ENCODE measurements around the gene MCF2L2. TPM values are rescaled to one million over a fixed set of nuclear protein-coding genes. Genes with fewer than 3 reads are reported as not detected.

MCF2L2 gene
- total RNA-seq, 1 donor from 2014 or later: 0.22 TPM

DNA sequence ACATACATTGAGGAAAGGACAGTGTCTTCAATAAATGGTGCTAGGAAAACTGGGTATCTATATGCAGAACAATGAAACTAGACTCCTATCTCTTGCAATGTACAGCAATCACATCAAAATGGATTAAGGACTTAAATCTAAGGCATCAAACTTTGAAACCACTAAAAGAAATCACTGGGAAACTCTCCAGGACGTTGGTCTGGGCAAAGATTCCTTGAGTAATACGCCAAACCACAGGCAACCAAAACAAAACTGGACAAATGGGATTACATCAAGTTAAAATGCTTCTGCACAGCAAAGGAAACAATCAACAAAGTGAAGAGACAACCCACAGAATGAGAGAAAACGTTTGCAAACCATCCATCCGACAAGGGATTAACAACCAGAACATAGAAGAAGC is 280.4 kb downstream of the MCF2L2 start:
- DNase-seq (ENCODE audit: missing footprints): no peak
- no peak for ATAC-seq
- intact Hi-C loops (cut with DNase I): no loop called here

DNA sequence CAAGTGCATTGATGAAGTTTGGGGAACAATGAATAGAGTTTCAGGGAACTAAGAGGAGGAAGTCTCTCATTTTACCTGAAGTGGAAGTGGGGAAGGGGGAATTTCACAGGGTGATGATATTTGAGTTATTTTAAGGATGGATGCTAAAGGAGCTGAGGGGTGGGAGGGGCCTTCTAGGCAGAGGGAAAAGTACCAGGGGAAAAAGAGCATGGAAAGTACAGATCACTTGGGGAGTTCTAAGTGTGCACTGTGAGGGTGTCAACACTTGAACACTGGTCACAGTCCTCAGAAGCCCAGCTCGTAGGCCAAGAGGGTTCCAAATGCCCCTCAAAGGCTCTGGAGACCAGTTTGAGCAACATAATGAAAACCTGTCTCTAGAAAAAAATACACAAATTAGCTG is 284.1 kb downstream of the MCF2L2 start:
- intact Hi-C loops (cut with DNase I): no loop called here
- ATAC-seq: no peak

DNA sequence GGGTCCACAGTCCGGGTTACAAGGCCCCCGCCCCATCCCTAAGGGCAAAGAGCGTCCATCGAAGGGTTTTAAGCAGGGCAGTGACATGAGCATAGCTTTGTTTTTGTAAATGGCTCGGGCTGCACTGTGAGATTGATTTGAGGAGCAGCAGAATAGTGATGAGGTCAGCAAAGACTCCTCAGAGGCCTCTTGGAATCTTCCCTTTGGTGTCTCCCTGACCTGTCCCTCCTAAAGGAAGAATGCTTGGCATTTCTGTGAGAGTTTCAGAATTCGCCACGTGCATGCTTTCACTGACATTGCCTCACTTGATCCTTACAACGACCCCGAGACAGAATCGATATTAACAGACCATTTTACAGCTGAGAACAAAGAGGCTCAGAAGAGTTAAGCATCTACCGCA is 286.2 kb downstream of the MCF2L2 start:
- ATAC-seq (no peak), DNase-seq (ENCODE audit: missing footprints) (no peak)
- intact Hi-C loops (cut with DNase I): no loop called here

More for the DNA sequence above, 284.1 kb downstream of the MCF2L2 start:
- DNase-seq (ENCODE audit: missing footprints): no peak

DNA sequence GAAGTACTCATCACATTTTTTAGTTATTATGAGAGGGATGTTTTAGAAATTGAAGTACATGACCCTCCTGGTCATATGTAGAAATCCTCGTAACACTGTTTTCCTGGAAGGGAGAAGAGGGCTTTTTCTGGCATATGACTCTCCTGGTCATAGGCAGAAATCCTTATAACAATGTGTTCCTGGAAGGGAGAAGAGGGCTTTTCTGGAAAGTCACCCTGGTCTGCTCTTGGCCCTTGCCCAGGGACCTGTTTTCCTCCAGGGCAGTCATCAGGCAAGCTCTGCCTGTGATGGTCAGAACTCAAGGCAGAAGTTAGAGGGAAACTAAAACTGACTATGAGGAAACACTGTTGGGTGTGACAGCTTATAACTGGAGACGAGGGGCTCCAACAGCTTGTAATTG is 293.6 kb downstream of the MCF2L2 start:
- no peak for DNase-seq (ENCODE audit: missing footprints)
- no peak for ATAC-seq
- intact Hi-C loops (cut with DNase I): no loop called here

DNA sequence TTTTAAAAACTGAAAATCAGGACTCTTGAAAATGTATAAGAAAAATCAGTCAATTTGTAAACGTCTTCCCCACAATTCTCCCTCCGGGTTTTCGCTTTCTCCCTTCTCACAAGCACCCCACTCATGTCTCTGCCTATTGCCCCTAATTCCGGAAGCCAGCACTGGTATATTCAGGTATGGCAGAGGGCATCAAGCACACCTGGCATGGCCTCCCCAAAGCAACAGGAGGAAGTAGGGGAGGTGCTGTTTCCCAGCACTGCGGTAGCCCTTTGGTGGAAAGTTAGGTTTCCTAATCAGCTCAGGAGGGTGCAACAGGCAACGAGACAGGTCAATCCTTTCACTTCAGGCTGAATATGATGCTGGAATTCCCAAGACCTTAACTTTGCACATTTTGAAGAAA is 296.0 kb downstream of the MCF2L2 start:
- DNase-seq (ENCODE audit: missing footprints) (no peak), ATAC-seq (no peak)

DNA sequence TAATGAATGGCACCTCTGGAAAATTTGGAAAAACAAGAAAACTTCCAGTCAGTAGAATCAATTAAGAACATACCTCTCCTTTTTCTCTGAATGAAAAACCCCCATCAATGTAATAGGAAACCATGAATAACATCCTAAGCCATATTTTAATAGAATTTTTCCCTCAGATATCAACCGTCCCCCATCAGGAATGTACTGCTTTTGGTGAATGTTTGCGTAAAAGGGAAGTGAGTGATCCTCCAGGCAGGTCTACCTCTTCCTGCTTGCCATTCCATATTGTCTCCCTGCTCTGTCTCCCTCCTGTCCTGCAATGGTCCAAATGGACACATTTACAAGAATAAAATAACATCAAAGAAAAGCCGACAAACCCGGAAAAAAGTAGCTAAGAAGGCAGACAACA is 296.7 kb downstream of the MCF2L2 start:
- ATAC-seq: no peak
- intact Hi-C loops (cut with DNase I): no loop called here
- DNase-seq (ENCODE audit: missing footprints): no peak

More for the DNA sequence above, 296.0 kb downstream of the MCF2L2 start:
- intact Hi-C loops (cut with DNase I): no loop called here

DNA sequence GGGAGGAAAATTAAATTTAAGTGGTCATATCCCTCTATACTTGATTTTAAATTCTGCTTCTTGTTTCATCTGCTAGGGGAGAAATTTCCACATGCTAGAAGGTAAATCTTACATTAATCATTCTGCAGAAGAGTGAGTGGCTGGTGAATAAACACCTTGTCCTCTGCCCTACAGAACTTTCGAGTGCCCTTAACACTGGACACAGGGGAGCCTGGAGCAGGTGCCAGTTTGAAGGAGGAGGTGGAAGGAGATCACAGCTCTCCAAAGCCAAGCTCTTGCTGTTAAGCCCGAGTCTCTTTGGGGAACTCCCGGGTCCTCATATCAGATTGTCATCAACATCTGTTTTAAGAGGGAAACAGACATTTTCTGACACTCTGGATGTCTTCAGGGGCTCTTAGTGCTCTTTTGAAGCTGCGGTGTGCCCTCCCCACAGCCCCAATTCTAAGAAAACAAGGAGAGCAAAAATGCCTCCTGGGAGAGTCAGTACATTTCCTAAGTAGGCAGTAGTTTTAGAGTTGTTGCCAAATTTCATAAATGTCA is 297.2 kb downstream of the MCF2L2 start:
- intact Hi-C loops (cut with DNase I): no loop called here
- DNase-seq (ENCODE audit: missing footprints): no peak
- no peak for ATAC-seq

DNA sequence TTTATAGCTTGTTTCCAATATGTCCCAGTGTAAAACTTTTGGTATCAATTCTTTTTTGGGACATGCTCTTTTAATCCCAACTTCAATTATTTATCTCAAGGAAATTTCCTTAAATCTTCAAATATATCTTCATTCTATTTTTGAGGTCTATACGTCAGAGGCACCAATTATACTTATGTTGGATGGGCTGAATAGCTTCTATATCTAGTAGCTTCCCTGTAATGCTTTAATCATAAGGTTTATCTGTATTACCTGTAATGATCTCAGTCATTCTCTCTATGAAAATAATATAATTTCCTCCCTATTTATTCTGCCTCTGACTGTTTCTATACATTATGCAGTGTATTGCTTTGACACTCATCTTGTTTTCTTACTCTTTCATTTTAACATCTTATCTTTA is 299.2 kb downstream of the MCF2L2 start:
- ATAC-seq (no peak), DNase-seq (ENCODE audit: missing footprints) (no peak)
- intact Hi-C loops (cut with DNase I): no loop called here

DNA sequence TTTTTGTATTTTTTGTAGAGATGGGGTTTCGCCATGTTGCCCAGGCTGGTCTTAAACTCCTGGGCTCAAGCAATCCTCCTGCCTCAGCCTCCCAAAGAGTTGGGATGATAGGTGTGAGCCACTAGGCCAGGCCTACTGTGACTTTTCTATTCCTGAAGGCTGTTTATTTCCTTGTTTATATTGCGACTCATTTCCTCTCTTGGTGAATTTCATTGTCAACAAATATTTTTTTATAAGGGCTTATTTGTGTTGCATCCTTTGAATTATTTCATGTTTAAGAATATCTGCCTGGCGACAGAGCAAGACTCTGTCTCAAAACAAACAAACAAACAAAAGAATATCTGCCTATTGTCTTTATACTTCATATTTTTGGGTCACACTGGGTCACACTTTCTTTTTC is 299.7 kb downstream of the MCF2L2 start:
- no peak for ATAC-seq
- intact Hi-C loops (cut with DNase I): no loop called here

More for the DNA sequence above, 299.7 kb downstream of the MCF2L2 start:
- DNase-seq (ENCODE audit: missing footprints): no peak

Other genes with a start within 250 kb of the MCF2L2 start
- gene B3GNT5, start 175.4 kb downstream of the MCF2L2 start, total RNA-seq: 2.0 TPM
- 0.97 TPM for gene KLHL6, start 127.1 kb upstream of the MCF2L2 start, total RNA-seq
- gene KLHL24, start 207.0 kb upstream of the MCF2L2 start, total RNA-seq: 228 TPM

Measured in Right ventricle myocardium inferior (tissue), 1 donor.